ENCODE data around the gene RIMBP2.
"Not testable (repeated sequence)": the region's sequence is repeated elsewhere in the genome, so short reads cannot be mapped to it uniquely, and the experiment has no call there.

The RIMBP2 gene

DNA sequence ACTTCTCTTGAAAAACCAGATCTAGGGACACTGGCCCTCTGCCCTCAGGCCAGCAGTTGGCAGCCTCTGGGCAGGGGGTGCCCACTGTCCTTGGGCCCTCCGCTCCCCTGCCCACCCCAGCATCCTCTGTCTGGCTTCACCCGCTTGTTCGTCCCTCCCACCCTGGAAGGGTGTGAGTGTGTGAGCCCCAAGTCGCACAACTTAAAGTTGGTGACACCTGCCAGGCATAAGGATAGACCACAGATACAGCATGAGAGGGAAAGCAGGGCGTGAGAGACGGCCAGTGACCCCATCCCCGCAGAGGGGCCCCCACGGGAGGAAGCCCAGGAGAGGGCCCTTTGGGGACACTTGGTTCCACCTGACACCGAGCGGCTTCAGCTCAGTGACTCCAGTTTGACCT, 23.5 kb upstream of the RIMBP2 start:
- no peak for DNase-seq (ENCODE audit: extremely low spot score, insufficient read length, low read depth)
- FAIRE-seq, result no peak

GRCh38 chr12:130738403-130738802, 22.3 kb upstream of the RIMBP2 start:
- not testable (repeated sequence) for DNase-seq (ENCODE audit: extremely low spot score, insufficient read length, low read depth); FAIRE-seq

DNA sequence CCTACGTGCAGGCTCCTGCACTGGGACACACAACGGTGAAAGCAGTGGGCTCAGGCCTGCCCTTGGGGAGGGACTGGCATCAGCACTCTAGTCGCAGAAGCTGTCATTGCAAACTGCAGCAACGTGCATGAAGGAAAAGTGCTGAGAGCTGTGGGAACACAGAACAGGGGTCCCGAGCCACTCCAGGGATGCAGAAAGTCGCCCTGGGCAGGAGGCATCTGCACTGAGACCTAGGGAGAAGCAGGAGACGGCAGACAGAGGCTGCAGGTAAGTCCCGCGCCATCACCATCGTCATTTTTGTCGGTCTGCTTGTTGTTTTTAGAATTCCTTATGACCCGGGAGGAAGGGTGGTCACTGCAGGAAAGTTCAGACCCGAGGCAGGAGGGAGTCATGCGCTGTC, 21.6 kb upstream of the RIMBP2 start:
- FAIRE-seq, result no peak
- DNase-seq (ENCODE audit: extremely low spot score, insufficient read length, low read depth), result no peak

DNA sequence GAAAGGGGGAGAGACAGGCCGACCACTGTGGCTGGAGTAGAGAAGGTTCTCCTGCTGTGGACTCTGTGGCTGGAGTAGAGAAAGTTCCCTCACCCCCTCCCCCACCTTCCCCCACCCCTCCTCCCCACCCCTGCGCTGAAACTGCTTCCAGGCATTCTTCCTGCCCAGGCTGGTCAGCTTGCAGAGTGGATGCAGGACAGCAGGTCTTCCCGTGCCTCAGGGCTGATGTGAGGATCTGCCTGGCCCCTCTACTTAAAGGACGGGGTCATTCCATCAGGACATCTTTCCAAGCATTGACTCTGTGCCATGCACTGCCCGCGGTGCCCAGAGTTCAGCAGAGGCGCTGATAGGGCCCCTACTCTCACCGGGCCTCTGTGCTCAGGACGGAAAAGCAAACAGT, 13.2 kb upstream of the RIMBP2 start:
- FAIRE-seq (no peak), DNase-seq (ENCODE audit: extremely low spot score, insufficient read length, low read depth) (no peak)

- DNase-seq (ENCODE audit: extremely low spot score, insufficient read length, low read depth), result no peak
- FAIRE-seq, result no peak
These were observed 12.3 kb upstream of the RIMBP2 start for GRCh38 chr12:130728158-130729058.

DNA sequence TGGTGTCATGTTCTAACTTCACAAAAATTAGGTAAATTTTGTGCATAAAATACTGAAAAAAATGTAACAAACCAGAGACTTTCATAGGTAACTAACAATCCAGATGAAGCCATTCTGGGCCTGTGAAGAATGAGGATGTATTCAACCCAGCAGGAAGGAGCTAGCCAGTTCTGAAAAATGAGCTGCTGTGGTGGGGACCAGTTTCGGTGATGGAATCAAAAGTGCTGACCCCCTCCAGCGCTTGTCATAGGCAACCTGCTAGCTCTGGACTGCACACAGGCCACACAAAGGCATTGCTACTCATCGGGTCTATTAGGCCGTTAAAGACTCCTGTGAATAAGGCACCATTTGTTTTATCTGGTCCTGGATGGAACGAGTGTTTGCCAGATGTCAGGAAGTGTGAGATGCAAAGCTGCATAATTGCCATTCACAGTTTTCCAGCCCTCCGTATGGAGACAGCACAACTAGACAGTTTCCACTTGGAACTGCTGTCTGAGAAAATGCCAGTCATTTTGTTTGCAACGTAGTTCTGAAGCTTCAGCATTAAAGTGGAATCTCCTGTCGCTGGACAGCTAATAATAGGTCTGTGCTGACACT, 3.3 kb upstream of the RIMBP2 start:
- DNase-seq (ENCODE audit: extremely low spot score, insufficient read length, low read depth), result no peak
- FAIRE-seq, result no peak

GRCh38 chr12:130717752-130718151, 1.7 kb upstream of the RIMBP2 start:
- no peak for FAIRE-seq
- DNase-seq (ENCODE audit: extremely low spot score, insufficient read length, low read depth), result no peak

DNA sequence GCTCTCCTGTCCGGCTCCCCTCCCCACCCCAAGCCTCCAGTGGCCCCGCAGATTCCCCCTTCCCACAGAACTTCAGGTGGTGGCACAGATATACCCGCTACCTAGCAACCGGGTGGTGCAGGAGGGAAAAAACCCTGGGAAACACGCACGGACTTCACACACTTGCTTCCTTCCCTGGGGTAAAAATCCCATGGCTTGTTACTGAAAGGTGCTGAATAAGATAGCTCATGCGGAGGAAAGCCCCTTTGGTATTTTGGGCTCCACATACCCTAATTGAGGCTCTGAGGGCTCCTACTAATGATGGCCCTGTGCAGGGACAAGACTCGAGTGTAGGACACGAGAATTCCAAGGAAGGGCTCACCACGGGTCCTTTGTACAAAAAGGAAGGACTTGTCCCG, 869 bp upstream of the RIMBP2 start:
- DNase-seq (ENCODE audit: extremely low spot score, insufficient read length, low read depth), result no peak
- no peak for FAIRE-seq

GRCh38 chr12:130715150-130715997, 725 bp downstream of the RIMBP2 start:
- DNase-seq (ENCODE audit: extremely low spot score, insufficient read length, low read depth) (no peak), FAIRE-seq (no peak)

GRCh38 chr12:130714591-130715149, 1.4 kb downstream of the RIMBP2 start:
- no peak for FAIRE-seq
- DNase-seq (ENCODE audit: extremely low spot score, insufficient read length, low read depth), result no peak

DNA sequence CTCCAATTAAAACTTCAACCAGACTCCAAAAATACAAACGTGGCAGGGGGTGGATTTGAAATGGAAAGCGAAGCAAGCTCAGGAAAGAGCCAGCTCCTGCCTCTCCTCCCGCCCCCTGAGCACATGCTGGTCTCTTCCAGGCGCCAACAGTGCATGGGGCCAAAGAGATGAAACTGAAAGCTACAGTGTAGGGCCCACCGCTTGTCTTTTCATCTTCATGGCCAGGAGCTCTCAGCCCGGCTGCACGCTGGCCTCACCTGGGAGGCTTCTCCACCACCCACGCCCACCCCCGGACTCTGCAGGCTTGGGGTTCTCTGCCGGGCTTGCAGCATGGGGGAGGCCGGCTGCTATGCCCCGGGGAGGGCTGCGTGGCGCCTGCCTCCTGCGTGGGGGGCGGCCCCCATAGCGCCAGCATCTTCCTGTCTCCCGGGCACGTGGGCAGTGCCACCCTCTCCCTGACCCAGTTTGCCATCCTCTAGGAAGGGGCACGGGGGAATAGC, 2.0 kb downstream of the RIMBP2 start:
- DNase-seq (ENCODE audit: extremely low spot score, insufficient read length, low read depth), result no peak
- no peak for FAIRE-seq

- DNase-seq (ENCODE audit: extremely low spot score, insufficient read length, low read depth), result no peak
- FAIRE-seq, result no peak
These were observed 2.5 kb downstream of the RIMBP2 start for GRCh38 chr12:130713581-130713991.

DNA sequence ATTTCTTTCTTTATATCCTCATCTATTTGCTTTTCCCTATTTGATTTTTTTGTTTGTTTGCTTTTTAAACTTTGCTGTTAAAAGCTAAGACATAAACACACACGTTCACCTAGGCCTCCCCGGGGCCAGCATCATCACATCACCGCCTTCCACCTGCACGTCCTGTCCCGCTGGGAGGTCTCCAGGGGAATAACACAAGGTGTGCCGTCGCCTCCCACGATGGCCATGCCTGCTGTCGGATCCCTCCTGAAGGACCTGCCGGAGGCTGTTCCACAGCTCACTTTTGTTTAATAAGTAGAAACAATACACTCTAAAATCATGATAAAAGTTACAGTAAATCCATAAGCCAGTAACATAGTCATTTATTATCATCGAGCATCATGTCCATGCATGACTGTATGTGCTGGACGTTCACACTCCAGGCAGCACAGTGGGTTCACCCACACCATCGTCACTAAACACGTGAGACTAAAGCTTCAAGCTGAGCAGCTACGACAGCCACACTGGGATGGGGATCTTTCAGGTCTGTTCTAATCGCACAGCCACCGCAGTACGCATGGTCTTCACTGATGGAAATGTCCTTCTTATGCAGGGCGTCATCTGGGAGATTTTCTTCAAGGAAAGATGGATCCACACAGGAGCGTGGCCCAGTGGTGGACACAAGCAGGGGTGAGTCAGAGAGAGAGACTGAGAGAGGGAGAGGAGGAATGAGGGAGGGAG, 3.6 kb downstream of the RIMBP2 start:
- FAIRE-seq (no peak), DNase-seq (ENCODE audit: extremely low spot score, insufficient read length, low read depth) (no peak)

GRCh38 chr12:130711756-130712155, 4.3 kb downstream of the RIMBP2 start:
- FAIRE-seq, result no peak
- DNase-seq (ENCODE audit: extremely low spot score, insufficient read length, low read depth), result no peak

GRCh38 chr12:130710733-130711080, 5.4 kb downstream of the RIMBP2 start:
- DNase-seq (ENCODE audit: extremely low spot score, insufficient read length, low read depth), result no peak
- FAIRE-seq, result no peak

DNA sequence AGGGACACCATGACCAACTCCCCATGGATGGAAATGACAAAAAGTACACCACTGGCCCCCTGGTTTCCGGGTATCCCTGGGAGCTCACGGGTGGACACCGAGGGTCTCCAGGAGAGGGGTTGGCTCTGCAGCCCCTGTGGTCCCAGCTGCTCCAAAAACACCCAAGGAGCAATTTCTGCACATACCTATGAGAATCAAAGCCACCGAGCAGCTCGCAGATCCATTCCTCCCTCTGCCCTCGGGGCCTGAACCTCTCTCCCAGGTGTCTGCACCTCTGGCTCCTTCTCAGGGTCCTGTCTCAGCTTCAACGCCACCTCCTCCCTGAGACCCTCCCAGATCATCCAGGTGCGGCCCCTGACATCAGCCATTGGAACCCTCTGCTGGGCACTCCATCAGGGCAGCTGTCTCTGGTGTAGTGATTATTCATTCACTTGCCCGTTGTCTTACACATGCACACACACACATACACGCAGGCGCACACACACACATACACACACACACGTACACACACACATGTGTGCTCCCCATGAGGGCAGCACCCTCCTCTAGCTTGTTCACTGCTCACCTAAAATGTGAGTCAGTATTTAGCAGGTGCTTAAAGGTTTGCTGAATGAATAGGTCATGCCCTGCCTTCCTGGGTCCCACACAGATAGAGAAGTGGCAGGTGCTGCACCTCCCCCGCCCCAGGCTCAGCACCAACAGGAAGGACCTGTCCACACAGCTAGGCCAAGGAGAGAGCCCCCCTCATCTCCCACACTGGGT, 5.9 kb downstream of the RIMBP2 start:
- DNase-seq (ENCODE audit: extremely low spot score, insufficient read length, low read depth), result no peak
- no peak for FAIRE-seq

DNA sequence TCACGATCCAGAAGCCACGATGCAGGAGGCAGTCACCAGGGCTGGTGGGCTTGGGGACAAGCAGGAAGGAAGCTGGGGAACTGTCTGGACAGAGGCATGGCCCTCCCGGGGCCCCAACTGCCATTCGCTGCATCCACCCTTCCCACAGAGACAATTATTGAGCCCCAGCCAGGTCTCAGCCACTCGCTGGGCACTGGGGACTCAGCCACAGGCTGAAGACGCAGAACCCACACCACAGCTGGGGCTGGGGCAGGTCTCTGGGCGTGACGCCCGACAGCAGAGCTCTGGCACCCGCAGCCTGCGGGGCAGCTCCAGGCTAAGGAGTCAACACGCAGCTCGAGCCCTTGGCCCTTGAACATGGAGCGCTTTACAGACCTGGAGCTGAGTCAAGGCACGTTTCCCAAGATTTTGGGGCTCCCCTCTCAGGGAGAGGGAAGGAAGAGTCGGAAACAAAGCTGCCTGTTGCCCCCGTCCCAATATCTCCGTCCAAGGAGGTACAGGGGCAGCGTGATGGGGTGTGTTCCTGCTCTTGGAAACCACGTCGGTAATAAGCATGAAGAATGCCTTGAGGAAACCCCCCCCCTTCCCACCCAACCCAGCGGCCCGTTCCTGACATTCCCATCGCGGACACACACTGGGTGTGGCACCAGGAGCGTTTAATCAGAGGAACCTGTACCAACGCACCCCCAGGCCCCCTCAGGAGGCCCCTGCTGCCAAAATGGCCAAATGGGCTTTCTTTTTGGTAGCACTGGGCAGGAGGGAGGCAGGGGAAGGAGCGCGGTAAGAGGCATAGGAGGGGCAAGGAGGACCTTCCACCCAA, 6.7 kb downstream of the RIMBP2 start:
- no peak for FAIRE-seq
- DNase-seq (ENCODE audit: extremely low spot score, insufficient read length, low read depth), result no peak

- no peak for FAIRE-seq
- DNase-seq (ENCODE audit: extremely low spot score, insufficient read length, low read depth), result no peak
These were observed 7.5 kb downstream of the RIMBP2 start for GRCh38 chr12:130708648-130709047.

All from GM18507 (cell line).